ENCODE data around the gene HTD2.

Gene HTD2

GRCh38 chr3:58305882-58306711 is at the start of gene HTD2, which contains the start of gene RPP14:
Gene HTD2 (plus strand): TSS chr3:58306520. CDS start chr3:58317614, 11,094 bp downstream.
Gene RPP14 (plus strand): TSS chr3:58306245. CDS start chr3:58310330, 4,085 bp downstream.
- peaks cover 10% of the 10 kb centered on the region for H3K9me3 Mint-ChIP-seq
- DNase-seq, result peak; percentile 97

GRCh38 chr3:58258392-58259055 is 47.8 kb upstream of the HTD2 start:
- Mint-ChIP-seq H3K27me3 (ENCODE audit: low read depth, poor library complexity) (peaks cover 3% of the 10 kb centered on the region), H3K4me3 (no peak overlapping the region), H3K36me3 (ENCODE audit: low read depth) (peaks cover 9% of the 10 kb centered on the region), H3K9me3 (no peaks in the 10 kb centered on the region), H3K4me1 (peaks cover 27% of the 10 kb centered on the region), H3K27ac (peak overlapping the region; percentile 73)
- TF ChIP-seq, protein P1, sequence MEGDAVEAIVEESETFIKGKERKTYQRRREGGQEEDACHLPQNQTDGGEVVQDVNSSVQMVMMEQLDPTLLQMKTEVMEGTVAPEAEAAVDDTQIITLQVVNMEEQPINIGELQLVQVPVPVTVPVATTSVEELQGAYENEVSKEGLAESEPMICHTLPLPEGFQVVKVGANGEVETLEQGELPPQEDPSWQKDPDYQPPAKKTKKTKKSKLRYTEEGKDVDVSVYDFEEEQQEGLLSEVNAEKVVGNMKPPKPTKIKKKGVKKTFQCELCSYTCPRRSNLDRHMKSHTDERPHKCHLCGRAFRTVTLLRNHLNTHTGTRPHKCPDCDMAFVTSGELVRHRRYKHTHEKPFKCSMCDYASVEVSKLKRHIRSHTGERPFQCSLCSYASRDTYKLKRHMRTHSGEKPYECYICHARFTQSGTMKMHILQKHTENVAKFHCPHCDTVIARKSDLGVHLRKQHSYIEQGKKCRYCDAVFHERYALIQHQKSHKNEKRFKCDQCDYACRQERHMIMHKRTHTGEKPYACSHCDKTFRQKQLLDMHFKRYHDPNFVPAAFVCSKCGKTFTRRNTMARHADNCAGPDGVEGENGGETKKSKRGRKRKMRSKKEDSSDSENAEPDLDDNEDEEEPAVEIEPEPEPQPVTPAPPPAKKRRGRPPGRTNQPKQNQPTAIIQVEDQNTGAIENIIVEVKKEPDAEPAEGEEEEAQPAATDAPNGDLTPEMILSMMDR (IDR thresholded peaks at IDR 0.05), result no peak
- DNase-seq, result no peak

More at GRCh38 chr3:58305882-58306711, at the start of gene HTD2, which contains the start of gene RPP14:
- peak within 1 kb of the TSS; percentile 97 for H3K4me3 Mint-ChIP-seq
- H3K36me3 Mint-ChIP-seq (ENCODE audit: low read depth), result peaks cover 11% of the 10 kb centered on the region
- peak within 1 kb of the TSS; percentile 100 for H3K27ac Mint-ChIP-seq
- TF ChIP-seq, protein P1 (IDR thresholded peaks at IDR 0.05), result peak; percentile 95
- peaks cover 27% of the 10 kb centered on the region for H3K4me1 Mint-ChIP-seq
- peaks cover 31% of the 10 kb centered on the region for H3K27me3 Mint-ChIP-seq (ENCODE audit: low read depth, poor library complexity)

GRCh38 chr3:58260261-58260731 is 46.0 kb upstream of the HTD2 start:
- TF ChIP-seq, protein P1 (IDR thresholded peaks at IDR 0.05), result no peak
- Mint-ChIP-seq H3K27ac (peak overlapping the region; percentile 58), H3K4me3 (no peak overlapping the region)

DNA sequence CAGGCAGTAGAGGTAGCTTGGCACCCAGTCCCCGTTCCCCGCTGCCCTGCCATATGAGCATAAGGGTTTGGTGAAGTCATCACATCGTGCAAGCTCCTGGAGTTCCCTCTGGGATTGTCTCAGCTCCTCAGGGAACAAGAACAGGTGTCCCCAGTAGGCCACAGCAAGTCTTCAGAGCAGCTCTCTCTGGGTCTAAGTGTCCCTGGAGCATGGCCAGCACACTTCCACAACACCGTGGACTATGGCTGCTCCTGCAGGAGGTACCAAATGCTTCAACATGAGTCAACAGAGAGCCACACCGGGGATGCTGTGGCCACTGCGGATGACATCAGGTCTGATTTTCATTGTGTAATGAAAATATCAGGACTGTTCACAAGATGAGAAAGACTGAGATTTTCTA is 45.6 kb upstream of the HTD2 start:
- peaks cover 11% of the 10 kb centered on the region for H3K36me3 Mint-ChIP-seq (ENCODE audit: low read depth)
- DNase-seq, result no peak
- TF ChIP-seq, protein P1 (IDR thresholded peaks at IDR 0.05), result no peak
- H3K27me3 Mint-ChIP-seq (ENCODE audit: low read depth, poor library complexity), result peaks cover 4% of the 10 kb centered on the region
- no peak overlapping the region for H3K27ac Mint-ChIP-seq
- no peaks in the 10 kb centered on the region for H3K9me3 Mint-ChIP-seq
- no peak overlapping the region for H3K4me3 Mint-ChIP-seq
- peaks cover 23% of the 10 kb centered on the region for H3K4me1 Mint-ChIP-seq

More at GRCh38 chr3:58260261-58260731, 46.0 kb upstream of the HTD2 start:
- Mint-ChIP-seq H3K9me3 (no peaks in the 10 kb centered on the region), H3K27me3 (ENCODE audit: low read depth, poor library complexity) (peaks cover 4% of the 10 kb centered on the region), H3K36me3 (ENCODE audit: low read depth) (peaks cover 11% of the 10 kb centered on the region), H3K4me1 (peaks cover 23% of the 10 kb centered on the region)
- DNase-seq, result no peak

GRCh38 chr3:58261954-58262666 is 44.2 kb upstream of the HTD2 start:
- Mint-ChIP-seq H3K27ac (no peak overlapping the region), H3K9me3 (no peaks in the 10 kb centered on the region), H3K27me3 (ENCODE audit: low read depth, poor library complexity) (peaks cover 4% of the 10 kb centered on the region), H3K4me1 (peaks cover 14% of the 10 kb centered on the region), H3K36me3 (ENCODE audit: low read depth) (peaks cover 16% of the 10 kb centered on the region), H3K4me3 (no peak overlapping the region)
- no peak for DNase-seq
- TF ChIP-seq, protein P1 (IDR thresholded peaks at IDR 0.05), result no peak

Measured in nephron progenitor cell (in vitro differentiated cells).